Endothelial cell of umbilical vein (primary cell): Measurements from ENCODE around the gene KDM4B. TPM values are rescaled to one million over a fixed set of nuclear protein-coding genes. Genes with fewer than 3 reads are reported as not detected.

Experiments used
- BruUV-seq: library from RNA; stranded (reverse); fragments of 400-500 nt; replicated peaks from 2 replicates; lab custom pipeline; 2021; lab: Mats Ljungman, UMichigan
- CTCF ChIA-PET: fragments of 300-600, 350-600 bp; sonication (Branson Sonifier 250); formaldehyde crosslinking; loops from one replicate; lab custom pipeline; 2021; ENCODE audit warnings: antibody characterized with exemption, inconsistent platforms; lab: Charles Lee
- POLR2A ChIA-PET: fragments of 300-600, 350-600 bp; sonication (Branson Sonifier 250); formaldehyde crosslinking; loops from one replicate; lab custom pipeline; 2021; ENCODE audit warnings: antibody characterized with exemption, inconsistent platforms; lab: Charles Lee
- DNase-seq: peaks from one replicate; pipeline ENCODE4 v3.0.0-alpha.2; 2011; ENCODE audit warnings: low read depth, low spot score
- FAIRE-seq: peaks from 2 replicates; lab custom pipeline; 2011; peaks lifted over from hg19 to GRCh38; lab: Jason Lieb, UNC
- H2AFZ ChIP-seq: 2 replicates; pipeline ENCODE4 v1.6.0; 2012; ENCODE audit warnings: low read depth, low read length, control low read depth, inconsistent platforms
- H3K27ac ChIP-seq: 2 replicates; pipeline ENCODE4 v1.5.1; 2011; ENCODE audit warnings: low read depth, mild to moderate bottlenecking, control low read depth, low read length, moderate library complexity; ENCODE audit not compliant: insufficient read depth
- H3K27me3 ChIP-seq, 2 experiments: 2 replicates each; pipeline versions ENCODE4 v1.6.0 to v1.6.1; 2011; ENCODE audit warnings: low read length in 2 of 2, mixed read lengths in 1 of 2; ENCODE audit not compliant: control insufficient read depth in 2 of 2, insufficient read depth in 2 of 2
- H3K36me3 ChIP-seq, 2 experiments: 2 replicates in 1 of 2; 3 replicates in 1 of 2; pipeline ENCODE4 v1.5.1; 2011; ENCODE audit warnings: low read length in 2 of 2, mild to moderate bottlenecking in 1 of 2, moderate library complexity in 1 of 2; ENCODE audit not compliant: control insufficient read depth in 2 of 2, insufficient read depth in 2 of 2; ENCODE audit errors: extremely low read depth in 1 of 2
- H3K4me1 ChIP-seq: 3 replicates; pipeline ENCODE4 v1.5.1; 2011; ENCODE audit warnings: mild to moderate bottlenecking, low read length; ENCODE audit not compliant: control insufficient read depth, insufficient read depth; ENCODE audit errors: extremely low read depth
- H3K4me2 ChIP-seq: 2 replicates; pipeline ENCODE4 v1.6.1; 2011; ENCODE audit warnings: low read length, control low read depth, mixed read lengths; ENCODE audit not compliant: insufficient read depth
- H3K4me3 ChIP-seq, 3 experiments: fragments of 200-600 bp in 1 of 3; sonication (generic), shearing (Covaris generic) in 1 of 3; replicated peaks in 1 of 3; 2 replicates each; pipeline ENCODE4 v1.5.1; 2011 to 2016; ENCODE audit warnings: control low read depth in 3 of 3, low read length in 3 of 3, mild to moderate bottlenecking in 2 of 3, inconsistent platforms in 1 of 3, low read depth in 1 of 3, moderate library complexity in 1 of 3; ENCODE audit not compliant: insufficient read depth in 1 of 3
- H3K79me2 ChIP-seq: 2 replicates; pipeline ENCODE4 v1.6.0; 2012; ENCODE audit warnings: low read length, inconsistent platforms; ENCODE audit not compliant: control insufficient read depth, insufficient read depth
- H3K9ac ChIP-seq: replicated peaks from 2 replicates; pipeline ENCODE3; 2011; ENCODE audit warnings: low read length, control low read depth; ENCODE audit not compliant: insufficient read depth; ENCODE audit errors: extremely low read depth
- H3K9me1 ChIP-seq: replicated peaks from 3 replicates; pipeline ENCODE4 v1.6.0; 2011; ENCODE audit warnings: mild to moderate bottlenecking, low read length; ENCODE audit not compliant: control insufficient read depth, insufficient read depth; ENCODE audit errors: extremely low read depth
- H3K9me3 ChIP-seq: replicated peaks from 2 replicates; pipeline ENCODE4 v1.5.1; 2012; ENCODE audit warnings: low read length, inconsistent platforms; ENCODE audit not compliant: control insufficient read depth, insufficient read depth
- H4K20me1 ChIP-seq: replicated peaks from 2 replicates; pipeline ENCODE3; 2011; ENCODE audit warnings: mild to moderate bottlenecking, low read length; ENCODE audit not compliant: control insufficient read depth, insufficient read depth; ENCODE audit errors: extremely low read depth
- CTCF ChIP-seq, 2 donors: IDR thresholded peaks; 1 replicate in 1 of 2; 2 replicates in 1 of 2; pipeline ENCODE4 v1.5.1; 2011; ENCODE audit warnings: low read length in 2 of 2, mild to moderate bottlenecking in 2 of 2, moderate library complexity in 2 of 2, control low read depth in 1 of 2, inconsistent platforms in 1 of 2, low read depth in 1 of 2; ENCODE audit not compliant: insufficient read depth in 1 of 2; ENCODE audit errors: extremely low read depth in 1 of 2
- EZH2 ChIP-seq: IDR thresholded peaks from 2 replicates; pipeline ENCODE4 v1.6.1; 2012; ENCODE audit warnings: borderline replicate concordance, low read depth, mild to moderate bottlenecking, moderate library complexity, low read length, inconsistent platforms; ENCODE audit not compliant: severe bottlenecking
- FOS ChIP-seq: IDR thresholded peaks from 2 replicates; pipeline ENCODE4 v1.6.1; 2011; ENCODE audit warnings: mild to moderate bottlenecking, low read length, moderate library complexity, borderline replicate concordance; ENCODE audit not compliant: insufficient read depth
- GATA2 ChIP-seq: IDR thresholded peaks from 2 replicates; pipeline ENCODE4 v1.7.0; 2011; ENCODE audit warnings: low read depth, mild to moderate bottlenecking, moderate library complexity, mixed read lengths, low read length; ENCODE audit not compliant: insufficient read length, insufficient read depth
- JUN ChIP-seq: IDR thresholded peaks from 2 replicates; pipeline ENCODE4 v1.6.1; 2011; ENCODE audit warnings: borderline replicate concordance, low read depth; ENCODE audit not compliant: insufficient read length, insufficient read depth
- MAX ChIP-seq: IDR thresholded peaks from 2 replicates; pipeline ENCODE4 v1.6.1; 2011; ENCODE audit not compliant: insufficient read depth, insufficient read length
- MYC ChIP-seq: IDR thresholded peaks from one replicate; pipeline ENCODE4 v1.6.1; 2011; ENCODE audit warnings: mild to moderate bottlenecking, low read depth, low read length
- POLR2A ChIP-seq: IDR thresholded peaks from 2 replicates; pipeline ENCODE4 v1.6.1; 2012; ENCODE audit warnings: low read depth, mild to moderate bottlenecking, control low read depth, low read length
- POLR2AphosphoS5 ChIP-seq: IDR thresholded peaks from 2 replicates; pipeline ENCODE4 v1.6.1; 2012; ENCODE audit warnings: low read depth, mild to moderate bottlenecking, control low read depth, low read length, moderate library complexity; ENCODE audit not compliant: insufficient read depth
- dilution Hi-C: fragments of 300-500 bp; cut with MboI; formaldehyde crosslinking; loops from one replicate; pipeline ENCODE4 v1.15.0; 2019; ENCODE audit warnings: low sequenced_read_pairs; ENCODE audit not compliant: extremely low pct_ligation_motif_present
- intact Hi-C: fragments of 100-400 bp; cut with micrococcal nuclease; formaldehyde crosslinking; loops from one replicate; pipeline ENCODE4 v1.10.0; 2022
- polyA plus RNA-seq, 4 experiments: library from polyadenylated mRNA; depleted of rRNA in 3 of 4; stranded (reverse) in 3 of 4; unstranded in 1 of 4; fragments of >200 nt; gene quantifications; 2 replicates each; pipeline versions ENCODE4 v1.2.1 to v1.2.3, GENCODE V29; 2011 to 2012; ENCODE audit warnings: missing spikeins in 1 of 4
- total RNA-seq: library from RNA; stranded (reverse); gene quantifications from 2 replicates; pipeline ENCODE4 v1.2.3, GENCODE V29; 2021

Gene KDM4B
- total and polyA plus RNA-seq, 2 donors (not counting 3 experiments of a cell fraction or from before 2014, with no cell fraction given): 12.4 to 37.2 TPM

- intact Hi-C loops (no loop called here), dilution Hi-C loops (no loop called here)
- no TSS peak for BruUV-seq
- Histone ChIP-seq H3K36me3 (peaks cover 0 to 37% of the 10 kb centered on the region in 2 experiments), H3K79me2 (no peaks in the 10 kb centered on the region), H4K20me1 (no peaks in the 10 kb centered on the region), H3K9me3 (no peaks in the 10 kb centered on the region), H3K9me1 (no peaks in the 10 kb centered on the region), H3K27me3 (no peaks in the 10 kb centered on the region), H2AFZ (no peak overlapping the region), H3K4me2 (no peak overlapping the region), H3K4me1 (no peaks in the 10 kb centered on the region), H3K27ac (no peak overlapping the region), H3K9ac (no peak overlapping the region), H3K4me3 (no peak overlapping the region)
- DNase-seq: no peak
- CTCF ChIA-PET: no interaction called here
- POLR2A ChIA-PET: no interaction called here
- no peak for FAIRE-seq
- no peak for TF ChIP-seq FOS
- TF ChIP-seq EZH2: no peak
- no peak for TF ChIP-seq CTCF (IDR thresholded peaks at IDR 0.05; ENCODE audit: extremely low read depth in 1 of 2, insufficient read depth in 1 of 2, low read depth in 1 of 2, low read length in 2 of 2)
These were observed 105.5 kb downstream of the KDM4B start for GRCh38 chr19:5074407-5074806.

- no peaks in the 10 kb centered on the region for H3K9me1 ChIP-seq
- H3K4me3 ChIP-seq: no peak overlapping the region
- peaks cover 0 to 39% of the 10 kb centered on the region in 2 experiments for H3K36me3 ChIP-seq
- no peaks in the 10 kb centered on the region for H3K9me3 ChIP-seq
- H3K9ac ChIP-seq: no peak overlapping the region
- no peaks in the 10 kb centered on the region for H3K27me3 ChIP-seq
- H2AFZ ChIP-seq: no peak overlapping the region
- FAIRE-seq: no peak
- CTCF ChIA-PET: no interaction called here
- H3K27ac ChIP-seq: no peak overlapping the region
- no peak overlapping the region for H3K4me2 ChIP-seq
- TF ChIP-seq FOS: no peak
- no peak for TF ChIP-seq GATA2
- TF ChIP-seq JUN: no peak
- TF ChIP-seq MAX: no peak
- no peak for TF ChIP-seq POLR2AphosphoS5
- no peak for TF ChIP-seq MYC
- TF ChIP-seq CTCF (IDR thresholded peaks at IDR 0.05; ENCODE audit: extremely low read depth in 1 of 2, insufficient read depth in 1 of 2, low read depth in 1 of 2, low read length in 2 of 2): no peak
- no peak for TF ChIP-seq EZH2
- TF ChIP-seq POLR2A: no peak
- intact Hi-C loops (no loop called here), dilution Hi-C loops (no loop called here)
- H3K4me1 ChIP-seq: no peaks in the 10 kb centered on the region
- no peaks in the 10 kb centered on the region for H4K20me1 ChIP-seq
- POLR2A ChIA-PET: no interaction called here
- no peaks in the 10 kb centered on the region for H3K79me2 ChIP-seq
- DNase-seq: no peak
- no TSS peak for BruUV-seq
These were observed 106.0 kb downstream of the KDM4B start for GRCh38 chr19:5074830-5075394.
